Activated B cell treated with CpG ODN at 0.5 μM for 24 hours (primary cell): ENCODE measurements around the gene ATAD5. TPM values are rescaled to one million over a fixed set of nuclear protein-coding genes. Genes with fewer than 3 reads are reported as not detected.
A peak's percentile ranks its signal among the peaks of the same experiment; 100 is the strongest.
"Not testable (repeated sequence)": the region's sequence is repeated elsewhere in the genome, so short reads cannot be mapped to it uniquely, and the experiment has no call there.

Experiments
- ATAC-seq: fragments of 200-7000 bp; cut with Tn5 transposase; one replicate; pipeline ENCODE4 v1.10.0; 2021; ENCODE audit warnings: low read depth, mild to moderate bottlenecking, moderate library complexity
- CTCF ChIA-PET: fragments of 350-600 bp; sonication (Branson Sonifier 250); formaldehyde crosslinking; loops from one replicate; lab custom pipeline; 2021; ENCODE audit warnings: antibody characterized with exemption; lab: Charles Lee
- POLR2A ChIA-PET: fragments of 350-600 bp; sonication (Branson Sonifier 250); formaldehyde crosslinking; loops from one replicate; lab custom pipeline; 2021; ENCODE audit warnings: antibody characterized with exemption; lab: Charles Lee
- DNase-seq: peaks from one replicate; pipeline ENCODE4 v3.0.0; 2022
- H3K27ac Mint-ChIP-seq: one replicate; pipeline ENCODE4 v1.8.0; 2020; ENCODE audit warnings: mixed read lengths
- H3K27me3 Mint-ChIP-seq: one replicate; pipeline ENCODE4 v1.8.0; 2021; ENCODE audit warnings: mixed read lengths
- H3K36me3 Mint-ChIP-seq: one replicate; pipeline ENCODE4 v1.8.0; 2021; ENCODE audit warnings: low read depth, mixed read lengths
- H3K4me1 Mint-ChIP-seq: one replicate; pipeline ENCODE4 v1.8.0; 2021; ENCODE audit warnings: mixed read lengths
- H3K4me3 Mint-ChIP-seq: one replicate; pipeline ENCODE4 v1.8.0; 2020; ENCODE audit warnings: mild to moderate bottlenecking, mixed read lengths
- H3K9me3 Mint-ChIP-seq: one replicate; pipeline ENCODE4 v1.8.0; 2020; ENCODE audit warnings: mixed read lengths
- CTCF ChIP-seq: fragments of 200-600 bp; IDR thresholded peaks from one replicate; pipeline ENCODE4 v1.8.0; 2022; ENCODE audit warnings: antibody characterized with exemption, mild to moderate bottlenecking
- intact Hi-C: fragments of 100-400 bp; cut with micrococcal nuclease; formaldehyde crosslinking; loops from one replicate; pipeline ENCODE4 v1.15.1; 2024
- total RNA-seq: library from RNA; stranded (reverse); gene quantifications from 2 replicates; pipeline ENCODE4 v1.2.3, GENCODE V29; 2022

Gene ATAD5
- total RNA-seq, 1 donor from 2014 or later: 8.7 TPM

- POLR2A ChIA-PET: interaction anchor here (0.6 to 0.7 kb wide), 2 partner anchors 8 to 484 kb away, joined by 3 to 7 read pairs; partner anchors contain the start of gene CRLF3
- Mint-ChIP-seq H3K4me1 (peaks cover 60% of the 10 kb centered on the region), H3K36me3 (peaks cover 26% of the 10 kb centered on the region), H3K27ac (peak overlapping the region; percentile 61), H3K4me3 (no peak overlapping the region), H3K27me3 (no peaks in the 10 kb centered on the region), H3K9me3 (no peaks in the 10 kb centered on the region)
- intact Hi-C loops: no loop called here
- CTCF ChIA-PET: no interaction called here
- no peak for DNase-seq
- ATAC-seq: no peak
- no peak for TF ChIP-seq CTCF
Measured at GRCh38 chr17:30816165-30816564, 15.6 kb upstream of the ATAD5 start.

- Mint-ChIP-seq H3K4me1 (peaks cover 70% of the 10 kb centered on the region), H3K4me3 (peak overlapping the region; percentile 93), H3K27ac (peak overlapping the region; percentile 88), H3K36me3 (peaks cover 32% of the 10 kb centered on the region), H3K9me3 (no peaks in the 10 kb centered on the region), H3K27me3 (no peaks in the 10 kb centered on the region)
- TF ChIP-seq CTCF: no peak
- ChIA-PET POLR2A (interaction anchor here (0.5 to 8.2 kb wide), 5 partner anchors 10 to 1526 kb away, joined by 3 to 152 read pairs (median 5); partner anchors contain the start of gene NUFIP2), CTCF (no interaction called here)
- intact Hi-C loops: loop anchor here (5.0 kb wide), 6 partner anchors 43 to 1233 kb away; partner anchors contain the start of genes BLMH and GIT1
- DNase-seq (no peak), ATAC-seq (no peak)
Measured at GRCh38 chr17:30819971-30820705, 11.6 kb upstream of the ATAD5 start.

- Mint-ChIP-seq H3K9me3 (no peaks in the 10 kb centered on the region), H3K27ac (peak overlapping the region; percentile 88), H3K27me3 (no peaks in the 10 kb centered on the region), H3K4me3 (peak overlapping the region; percentile 93), H3K36me3 (peaks cover 23% of the 10 kb centered on the region), H3K4me1 (peaks cover 65% of the 10 kb centered on the region)
- ATAC-seq (no peak), DNase-seq (no peak)
- TF ChIP-seq CTCF: no peak
- CTCF ChIA-PET: interaction anchor here (1.2 kb wide), 1 partner anchor 13 kb away, joined by 6 read pairs; no protein-coding TSS in a partner anchor
- intact Hi-C loops: loop anchor here (5.0 kb wide), 6 partner anchors 45 to 1235 kb away; partner anchors contain the start of genes BLMH and GIT1
- POLR2A ChIA-PET: interaction anchor here (0.5 to 8.2 kb wide), 5 partner anchors 12 to 95 kb away, joined by 3 to 152 read pairs (median 5); no protein-coding TSS in a partner anchor
Measured at GRCh38 chr17:30821871-30822723, 9.7 kb upstream of the ATAD5 start.

GRCh38 chr17:30822919-30823318, 8.8 kb upstream of the ATAD5 start:
- ChIA-PET POLR2A (interaction anchor here (0.6 to 8.2 kb wide), 6 partner anchors 13 to 491 kb away, joined by 4 to 152 read pairs (median 6); partner anchors contain the start of gene EVI2B), CTCF (interaction anchor here (1.2 to 4.2 kb wide), 2 partner anchors 13 kb away, joined by 6 to 32 read pairs; no protein-coding TSS in a partner anchor)
- not testable (repeated sequence) for ATAC-seq, H3K27me3 Mint-ChIP-seq, DNase-seq, H3K9me3 Mint-ChIP-seq
- Mint-ChIP-seq H3K36me3 (peaks cover 21% of the 10 kb centered on the region), H3K27ac (peak overlapping the region; percentile 88), H3K4me1 (peaks cover 63% of the 10 kb centered on the region), H3K4me3 (peak overlapping the region; percentile 93)
- intact Hi-C loops: loop anchor here (5.0 kb wide), 6 partner anchors 46 to 1236 kb away; partner anchors contain the start of genes BLMH and GIT1

GRCh38 chr17:30823421-30823820, 8.3 kb upstream of the ATAD5 start:
- no peaks in the 10 kb centered on the region for H3K27me3 Mint-ChIP-seq
- H3K27ac Mint-ChIP-seq: peak overlapping the region; percentile 88
- H3K4me1 Mint-ChIP-seq: peaks cover 59% of the 10 kb centered on the region
- peak overlapping the region; percentile 93 for H3K4me3 Mint-ChIP-seq
- ChIA-PET CTCF (interaction anchor here (0.8 to 4.2 kb wide), 4 partner anchors 12 to 732 kb away, joined by 4 to 32 read pairs (median 4); no protein-coding TSS in a partner anchor), POLR2A (interaction anchor here (0.6 to 8.2 kb wide), 7 partner anchors 14 to 491 kb away, joined by 3 to 152 read pairs (median 5); partner anchors contain the start of genes EVI2B and TEFM)
- H3K36me3 Mint-ChIP-seq: peaks cover 19% of the 10 kb centered on the region
- intact Hi-C loops: loop anchor here (5.0 kb wide), 6 partner anchors 46 to 1236 kb away; partner anchors contain the start of genes BLMH and GIT1
- no peak for TF ChIP-seq CTCF
- no peak for ATAC-seq
- no peaks in the 10 kb centered on the region for H3K9me3 Mint-ChIP-seq
- no peak for DNase-seq
